ENCODE measurements around the gene TGDS.
"Not testable (repeated sequence)": the region's sequence is repeated elsewhere in the genome, so short reads cannot be mapped to it uniquely, and the experiment has no call there.

The TGDS gene

GRCh38 chr13:94595950-94596574 lies at the start of gene TGDS:
Gene TGDS (minus strand): TSS chr13:94596152. CDS start chr13:94596136, 16 bp downstream.
- DNase-seq = peak; percentile 95 to 99 (median 97)

- DNase-seq = peak; percentile 76 to 97 (median 92)
These were observed 45.5 kb upstream of the TGDS start for GRCh38 chr13:94641409-94641941.

- DNase-seq = no peak
These were observed 44.8 kb upstream of the TGDS start for GRCh38 chr13:94640721-94641120.

GRCh38 chr13:94637677-94638076 lies 41.7 kb upstream of the TGDS start:
- not testable (repeated sequence) for DNase-seq

- DNase-seq = no peak
These were observed 41.1 kb upstream of the TGDS start for GRCh38 chr13:94636942-94637578.

- DNase-seq = not testable (repeated sequence)
These were observed 40.1 kb upstream of the TGDS start for GRCh38 chr13:94636096-94636495.

GRCh38 chr13:94632226-94632980 lies 36.5 kb upstream of the TGDS start:
- DNase-seq = no peak

- no peak for DNase-seq
These were observed 34.9 kb upstream of the TGDS start for GRCh38 chr13:94630858-94631257.

- DNase-seq = no peak
These were observed 27.4 kb upstream of the TGDS start for GRCh38 chr13:94623316-94623715.

GRCh38 chr13:94622344-94622743 lies 26.4 kb upstream of the TGDS start:
- DNase-seq = no peak

- DNase-seq = peak; percentile 67 to 86 (median 76)
These were observed 24.4 kb upstream of the TGDS start for GRCh38 chr13:94620286-94620896.

GRCh38 chr13:94617389-94618000 lies 21.5 kb upstream of the TGDS start:
- DNase-seq = peak; percentile 37 to 77 (median 64)

- DNase-seq = no peak
These were observed 17.1 kb upstream of the TGDS start for GRCh38 chr13:94613051-94613450.

- DNase-seq = no peak
These were observed 16.1 kb upstream of the TGDS start for GRCh38 chr13:94612050-94612449.

- DNase-seq = no peak
These were observed 14.5 kb upstream of the TGDS start for GRCh38 chr13:94610475-94610874.

GRCh38 chr13:94609196-94609595 lies 13.2 kb upstream of the TGDS start:
- DNase-seq = peak in 1 of 3 experiments; percentile 65

- DNase-seq = no peak
These were observed 12.6 kb upstream of the TGDS start for GRCh38 chr13:94608586-94608985.

- DNase-seq = no peak
These were observed 12.0 kb upstream of the TGDS start for GRCh38 chr13:94607939-94608338.

GRCh38 chr13:94607056-94607455 lies 11.1 kb upstream of the TGDS start:
- no peak for DNase-seq

- DNase-seq = no peak
These were observed 6.5 kb upstream of the TGDS start for GRCh38 chr13:94602467-94602866.

- peak; percentile 100 for DNase-seq
These were observed 5.8 kb upstream of the TGDS start, which contains the start of gene GPR180 for GRCh38 chr13:94601446-94602431. Gene GPR180 (plus strand): TSS chr13:94601857. CDS start chr13:94601928, 71 bp downstream.
